SH-SY5Y (cell line): ENCODE results near the gene DHX57.

Experiments
- GATA2 ChIP-seq: IDR thresholded peaks from 2 replicates; pipeline ENCODE4 v1.6.1; 2011; ENCODE audit warnings: mild to moderate bottlenecking, low read depth, low read length
- GATA3 ChIP-seq: IDR thresholded peaks from 2 replicates; pipeline ENCODE4 v1.6.1; 2011; ENCODE audit warnings: low read depth, mild to moderate bottlenecking, low read length, moderate library complexity

GRCh38 chr2:38875227-38875575 lies 533 bp downstream of the DHX57 start:
- TF ChIP-seq GATA2, result peak; percentile 24; the same call in 1 of the 2 replicates
- no peak for TF ChIP-seq GATA3
